Brain microvascular endothelial cell (primary cell): ENCODE data around the gene GSDMA.
"Not testable (repeated sequence)": the region's sequence is repeated elsewhere in the genome, so short reads cannot be mapped to it uniquely, and the experiment has no call there.

Source experiments
- DNase-seq: peaks from one replicate; pipeline ENCODE4 v3.0.0-alpha.2; 2020
- H3K27ac ChIP-seq: fragments of 250-450 bp; sonication (Bioruptor Pico); 2 replicates; pipeline ENCODE4 v1.5.1; 2020; ENCODE audit warnings: mild to moderate bottlenecking, moderate library complexity
- H3K27me3 ChIP-seq: fragments of 250-450 bp; sonication (Bioruptor Pico); replicated peaks from 2 replicates; pipeline ENCODE4 v1.5.1; 2020; ENCODE audit warnings: mild to moderate bottlenecking
- H3K36me3 ChIP-seq: fragments of 250-450 bp; sonication (Bioruptor Pico); replicated peaks from 2 replicates; pipeline ENCODE4 v1.5.1; 2020; ENCODE audit warnings: mild to moderate bottlenecking
- H3K4me3 ChIP-seq: 2 replicates; pipeline ENCODE4 v1.5.1; 2011; ENCODE audit warnings: low read depth, mild to moderate bottlenecking, control low read depth, low read length, moderate library complexity
- in situ Hi-C: cut with HindIII; loops from 2 replicates; pipeline ENCODE4 v1.10.0; 2017; ENCODE audit warnings: low sequenced_read_pairs, low pct_ligation_motif_present
- TF ChIP-seq, protein P1 (sequence below): IDR thresholded peaks from 2 replicates; pipeline ENCODE4 v1.5.1; 2011; ENCODE audit warnings: low read depth, mild to moderate bottlenecking, moderate library complexity, low read length, control low read depth, inconsistent platforms; ENCODE audit errors: missing control alignments

The GSDMA gene

DNA sequence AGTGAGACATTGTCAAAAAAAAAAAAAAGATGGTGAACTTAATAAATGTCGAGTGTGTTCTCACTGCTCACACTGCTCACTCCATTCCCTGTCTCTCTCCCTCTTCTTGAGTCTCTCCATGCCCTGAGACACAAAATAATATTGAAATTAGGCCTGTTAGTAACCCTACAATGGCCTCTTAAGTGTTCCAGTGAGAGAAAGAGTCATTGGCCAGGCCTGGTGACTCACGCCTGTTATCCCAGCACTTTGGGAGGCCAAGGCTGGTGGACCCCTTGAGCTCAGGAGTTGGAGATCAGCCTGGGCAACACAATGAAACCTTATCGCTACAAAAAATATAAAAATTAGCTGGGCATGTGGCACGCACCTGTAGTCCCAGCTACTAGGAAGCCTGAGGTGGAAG, 36.3 kb downstream of the GSDMA start:
- peak; percentile 16 for DNase-seq
- TF ChIP-seq, protein P1, sequence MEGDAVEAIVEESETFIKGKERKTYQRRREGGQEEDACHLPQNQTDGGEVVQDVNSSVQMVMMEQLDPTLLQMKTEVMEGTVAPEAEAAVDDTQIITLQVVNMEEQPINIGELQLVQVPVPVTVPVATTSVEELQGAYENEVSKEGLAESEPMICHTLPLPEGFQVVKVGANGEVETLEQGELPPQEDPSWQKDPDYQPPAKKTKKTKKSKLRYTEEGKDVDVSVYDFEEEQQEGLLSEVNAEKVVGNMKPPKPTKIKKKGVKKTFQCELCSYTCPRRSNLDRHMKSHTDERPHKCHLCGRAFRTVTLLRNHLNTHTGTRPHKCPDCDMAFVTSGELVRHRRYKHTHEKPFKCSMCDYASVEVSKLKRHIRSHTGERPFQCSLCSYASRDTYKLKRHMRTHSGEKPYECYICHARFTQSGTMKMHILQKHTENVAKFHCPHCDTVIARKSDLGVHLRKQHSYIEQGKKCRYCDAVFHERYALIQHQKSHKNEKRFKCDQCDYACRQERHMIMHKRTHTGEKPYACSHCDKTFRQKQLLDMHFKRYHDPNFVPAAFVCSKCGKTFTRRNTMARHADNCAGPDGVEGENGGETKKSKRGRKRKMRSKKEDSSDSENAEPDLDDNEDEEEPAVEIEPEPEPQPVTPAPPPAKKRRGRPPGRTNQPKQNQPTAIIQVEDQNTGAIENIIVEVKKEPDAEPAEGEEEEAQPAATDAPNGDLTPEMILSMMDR = no peak
- in situ Hi-C loops = no loop called here
- Histone ChIP-seq H3K27ac (no peak overlapping the region), H3K27me3 (no peaks in the 10 kb centered on the region), H3K36me3 (peaks cover 34% of the 10 kb centered on the region), H3K4me3 (no peak overlapping the region)

GRCh38 chr17:40000161-40000560, 37.4 kb downstream of the GSDMA start:
- no peaks in the 10 kb centered on the region for H3K27me3 ChIP-seq
- DNase-seq = no peak
- TF ChIP-seq, protein P1 = no peak
- no peak overlapping the region for H3K4me3 ChIP-seq
- no peak overlapping the region for H3K27ac ChIP-seq
- in situ Hi-C loops = no loop called here
- H3K36me3 ChIP-seq = peaks cover 23% of the 10 kb centered on the region

- in situ Hi-C loops, DNase-seq, H3K27me3 ChIP-seq, H3K4me3 ChIP-seq, H3K27ac ChIP-seq: not testable (repeated sequence)
- peaks cover 13% of the 10 kb centered on the region for H3K36me3 ChIP-seq
These were observed 38.5 kb downstream of the GSDMA start for GRCh38 chr17:40001335-40001734.

DNA sequence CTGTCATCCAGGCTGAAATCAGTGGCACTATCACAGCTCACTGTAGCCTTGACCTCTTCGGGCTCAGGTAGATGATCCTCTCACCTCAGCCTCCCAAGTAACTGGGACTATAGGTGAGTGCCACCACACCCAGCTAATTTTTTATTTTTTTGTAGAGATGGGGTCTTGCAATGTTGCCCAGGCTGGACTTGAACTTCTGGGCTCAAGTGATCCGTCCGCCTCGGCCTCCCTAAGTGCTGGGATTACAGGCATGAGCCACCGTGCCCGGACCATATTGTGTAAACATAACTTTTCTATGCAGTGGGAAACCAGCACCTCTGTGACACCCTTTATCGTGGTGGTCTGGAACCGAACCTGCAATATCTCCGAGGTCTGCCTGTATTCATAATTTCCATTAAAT, 41.3 kb downstream of the GSDMA start:
- Histone ChIP-seq H3K27ac (no peak overlapping the region), H3K36me3 (no peaks in the 10 kb centered on the region), H3K4me3 (no peak overlapping the region), H3K27me3 (no peaks in the 10 kb centered on the region)
- no peak for DNase-seq
- TF ChIP-seq, protein P1 = no peak
- in situ Hi-C loops = no loop called here

DNA sequence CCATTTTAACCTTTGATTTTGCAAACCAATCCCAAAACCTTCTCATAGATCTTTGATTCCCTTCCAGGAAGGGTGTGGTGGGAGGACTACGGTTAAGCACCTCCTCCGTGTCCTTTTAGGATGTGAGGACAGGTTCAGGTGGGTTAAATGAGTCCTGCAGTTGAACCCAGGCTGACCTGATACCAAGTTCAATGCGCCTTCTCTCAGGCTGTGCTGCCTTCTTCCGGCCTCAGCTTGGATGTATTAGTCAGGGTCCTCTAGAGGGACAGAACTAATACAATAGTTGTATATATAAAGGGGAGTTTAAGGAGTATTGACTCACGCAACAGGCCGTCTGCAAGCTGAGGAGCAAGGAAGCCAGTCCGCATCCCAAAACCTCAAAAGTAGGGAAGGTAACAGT, 41.9 kb downstream of the GSDMA start:
- TF ChIP-seq, protein P1 = no peak
- Histone ChIP-seq H3K27me3 (no peaks in the 10 kb centered on the region), H3K27ac (no peak overlapping the region), H3K4me3 (no peak overlapping the region), H3K36me3 (no peaks in the 10 kb centered on the region)
- in situ Hi-C loops = no loop called here
- DNase-seq = no peak

DNA sequence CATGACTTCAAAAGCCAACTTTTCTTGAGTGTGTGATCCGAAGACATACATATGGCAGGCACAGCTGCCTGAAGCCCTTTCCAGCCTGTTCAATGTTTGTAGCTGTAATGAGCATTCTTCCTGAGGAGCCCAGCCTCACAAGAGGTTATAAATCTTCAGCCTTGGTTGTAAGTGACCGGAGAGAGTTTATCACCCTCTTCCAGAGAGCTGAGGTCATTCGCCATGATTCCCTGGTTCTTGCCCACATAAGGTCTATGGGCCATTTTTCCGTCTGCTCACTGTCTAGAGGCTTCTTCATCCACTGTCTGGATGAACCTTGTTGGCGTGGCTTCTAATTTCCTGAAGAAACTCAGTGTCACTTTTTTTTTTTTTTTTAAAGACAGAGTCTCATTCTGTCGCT, 42.7 kb downstream of the GSDMA start:
- Histone ChIP-seq H3K27ac (no peak overlapping the region), H3K36me3 (no peaks in the 10 kb centered on the region), H3K4me3 (no peak overlapping the region), H3K27me3 (no peaks in the 10 kb centered on the region)
- DNase-seq = no peak
- TF ChIP-seq, protein P1 = no peak
- in situ Hi-C loops = no loop called here

- H3K36me3 ChIP-seq, H3K27ac ChIP-seq, in situ Hi-C loops, H3K27me3 ChIP-seq, DNase-seq, H3K4me3 ChIP-seq: not testable (repeated sequence)
These were observed 48.2 kb downstream of the GSDMA start for GRCh38 chr17:40010946-40011500.

- H3K27me3 ChIP-seq, in situ Hi-C loops, DNase-seq, H3K36me3 ChIP-seq, H3K4me3 ChIP-seq, H3K27ac ChIP-seq: not testable (repeated sequence)
These were observed 49.3 kb downstream of the GSDMA start for GRCh38 chr17:40012017-40012647.
